ENCODE measurements around the gene FOXD4. TPM values are rescaled to one million over a fixed set of nuclear protein-coding genes. Genes with fewer than 3 reads are reported as not detected.
"Not testable (repeated sequence)": the region's sequence is repeated elsewhere in the genome, so short reads cannot be mapped to it uniquely, and the experiment has no call there.

FOXD4 gene
- total RNA-seq, 4 donors from 2014 or later, result 0.40 to 0.89 (median 0.54) TPM; not detected in 1

DNA sequence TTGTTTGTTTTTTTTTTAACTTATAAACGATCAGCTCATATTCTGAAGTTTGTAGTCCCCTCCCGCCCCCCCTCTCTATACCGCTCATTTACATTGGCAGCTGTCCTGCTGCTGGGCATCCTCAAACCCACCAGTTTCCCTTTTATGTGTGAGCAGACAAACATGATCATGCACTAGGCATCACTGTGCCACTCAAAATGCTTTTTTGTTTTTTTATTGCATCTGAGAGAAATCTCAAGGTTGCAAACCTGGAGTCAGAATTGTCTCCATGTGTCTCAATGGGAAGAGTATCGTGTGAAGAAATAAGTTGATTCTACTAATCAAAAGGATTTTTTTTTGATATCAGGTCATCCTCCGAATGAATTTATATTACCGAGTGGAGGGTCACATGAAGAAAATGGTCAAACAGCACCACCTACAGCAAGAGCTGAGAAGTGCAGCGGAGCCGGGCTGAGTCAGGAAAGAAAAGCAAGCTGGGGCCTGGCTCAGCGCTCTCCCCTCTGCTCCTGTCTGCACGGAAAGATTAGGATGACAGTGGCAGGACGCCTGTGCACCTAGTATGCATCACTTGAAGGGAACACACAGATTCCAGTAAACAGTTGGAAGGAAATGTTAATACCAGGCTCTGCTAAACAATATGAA, 29.7 kb downstream of the FOXD4 start:
- H3K36me3 ChIP-seq; DNase-seq; H3K9me3 ChIP-seq; H3K27me3 ChIP-seq; H3K27ac ChIP-seq; H3K4me1 ChIP-seq; intact Hi-C loops (cut with DNase I); H3K4me3 ChIP-seq (replicated peaks in 1 of 3): not testable (repeated sequence)
- TF ChIP-seq, protein P1, sequence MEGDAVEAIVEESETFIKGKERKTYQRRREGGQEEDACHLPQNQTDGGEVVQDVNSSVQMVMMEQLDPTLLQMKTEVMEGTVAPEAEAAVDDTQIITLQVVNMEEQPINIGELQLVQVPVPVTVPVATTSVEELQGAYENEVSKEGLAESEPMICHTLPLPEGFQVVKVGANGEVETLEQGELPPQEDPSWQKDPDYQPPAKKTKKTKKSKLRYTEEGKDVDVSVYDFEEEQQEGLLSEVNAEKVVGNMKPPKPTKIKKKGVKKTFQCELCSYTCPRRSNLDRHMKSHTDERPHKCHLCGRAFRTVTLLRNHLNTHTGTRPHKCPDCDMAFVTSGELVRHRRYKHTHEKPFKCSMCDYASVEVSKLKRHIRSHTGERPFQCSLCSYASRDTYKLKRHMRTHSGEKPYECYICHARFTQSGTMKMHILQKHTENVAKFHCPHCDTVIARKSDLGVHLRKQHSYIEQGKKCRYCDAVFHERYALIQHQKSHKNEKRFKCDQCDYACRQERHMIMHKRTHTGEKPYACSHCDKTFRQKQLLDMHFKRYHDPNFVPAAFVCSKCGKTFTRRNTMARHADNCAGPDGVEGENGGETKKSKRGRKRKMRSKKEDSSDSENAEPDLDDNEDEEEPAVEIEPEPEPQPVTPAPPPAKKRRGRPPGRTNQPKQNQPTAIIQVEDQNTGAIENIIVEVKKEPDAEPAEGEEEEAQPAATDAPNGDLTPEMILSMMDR (IDR thresholded peaks at IDR 0.05), result peak in 1 of 6 experiments; percentile 20
- WGBS, 2 donors, result 5% methylated on average over 6 of the region's 11 CpGs

DNA sequence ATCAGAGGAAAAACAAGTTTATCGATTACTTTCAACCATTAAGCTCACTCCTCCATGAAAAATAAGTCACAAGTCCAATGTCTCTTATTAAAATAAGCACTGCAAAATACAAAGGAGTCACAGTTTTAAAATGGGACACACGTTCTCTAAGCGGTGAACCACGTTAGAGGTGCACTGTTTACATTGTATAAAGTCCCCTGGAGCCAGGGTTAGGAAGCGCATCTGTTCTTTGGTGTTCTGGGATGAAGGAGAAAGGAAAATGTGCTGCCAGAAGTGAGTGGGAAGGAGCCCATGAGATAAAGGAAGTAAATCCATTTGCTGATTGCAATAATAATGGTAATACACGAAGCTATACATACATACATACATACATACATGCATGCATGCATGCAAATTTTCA, 30.4 kb downstream of the FOXD4 start:
- DNase-seq; H3K4me1 ChIP-seq; H3K27me3 ChIP-seq; H3K36me3 ChIP-seq; intact Hi-C loops (cut with DNase I); H3K27ac ChIP-seq; H3K4me3 ChIP-seq (replicated peaks in 1 of 3); H3K9me3 ChIP-seq: not testable (repeated sequence)
- 52 to 53% methylated on average over 6 of the region's 6 CpGs for WGBS, 2 donors

DNA sequence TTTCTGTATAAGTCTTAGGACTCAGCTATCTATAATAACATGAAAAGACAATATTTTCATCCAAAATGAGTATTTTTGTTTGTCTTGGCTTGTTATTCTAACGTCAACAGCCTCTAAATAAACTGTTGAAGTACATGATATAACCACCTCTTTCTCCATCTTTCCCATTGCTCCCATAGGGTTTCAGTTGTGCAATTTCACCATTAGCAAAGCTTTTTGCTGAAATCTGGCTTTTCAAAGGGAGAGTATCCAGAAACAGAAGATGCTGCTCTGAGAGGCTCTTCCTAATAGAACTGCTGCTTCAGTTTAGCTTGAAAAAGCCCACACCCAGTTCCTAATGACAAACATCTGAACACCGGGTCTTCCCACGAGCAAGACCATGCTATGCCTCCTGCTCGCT, 31.1 kb downstream of the FOXD4 start:
- intact Hi-C loops (cut with DNase I); H3K9me3 ChIP-seq; DNase-seq; H3K4me3 ChIP-seq (replicated peaks in 1 of 3); H3K27me3 ChIP-seq; H3K27ac ChIP-seq; H3K4me1 ChIP-seq; H3K36me3 ChIP-seq: not testable (repeated sequence)
- 0% methylated on average over 1 of the region's 4 CpGs; no CpG with 5 or more reads in 1 of the 2 donors for WGBS, 2 donors

DNA sequence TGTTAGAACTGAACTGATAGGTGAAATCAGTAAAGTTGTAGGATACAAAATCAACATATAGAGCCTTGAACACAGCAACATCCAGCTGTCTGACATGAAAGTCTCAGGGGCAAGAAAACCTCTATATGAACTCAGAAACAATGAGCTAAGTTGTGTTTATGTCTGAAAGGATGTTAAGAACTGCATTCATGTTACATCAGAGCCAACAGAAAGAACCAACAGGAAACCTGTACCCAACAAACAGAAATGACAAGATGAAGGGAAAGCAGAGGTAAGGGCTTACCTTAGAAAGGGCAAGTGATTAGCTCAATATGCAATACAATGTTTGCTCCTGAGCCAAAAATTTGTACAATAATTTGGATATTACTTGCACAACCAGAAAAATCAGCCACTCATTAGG, 31.5 kb downstream of the FOXD4 start:
- H3K27ac ChIP-seq; H3K27me3 ChIP-seq; DNase-seq; intact Hi-C loops (cut with DNase I); H3K4me1 ChIP-seq; H3K4me3 ChIP-seq (replicated peaks in 1 of 3); H3K9me3 ChIP-seq; H3K36me3 ChIP-seq: not testable (repeated sequence)

DNA sequence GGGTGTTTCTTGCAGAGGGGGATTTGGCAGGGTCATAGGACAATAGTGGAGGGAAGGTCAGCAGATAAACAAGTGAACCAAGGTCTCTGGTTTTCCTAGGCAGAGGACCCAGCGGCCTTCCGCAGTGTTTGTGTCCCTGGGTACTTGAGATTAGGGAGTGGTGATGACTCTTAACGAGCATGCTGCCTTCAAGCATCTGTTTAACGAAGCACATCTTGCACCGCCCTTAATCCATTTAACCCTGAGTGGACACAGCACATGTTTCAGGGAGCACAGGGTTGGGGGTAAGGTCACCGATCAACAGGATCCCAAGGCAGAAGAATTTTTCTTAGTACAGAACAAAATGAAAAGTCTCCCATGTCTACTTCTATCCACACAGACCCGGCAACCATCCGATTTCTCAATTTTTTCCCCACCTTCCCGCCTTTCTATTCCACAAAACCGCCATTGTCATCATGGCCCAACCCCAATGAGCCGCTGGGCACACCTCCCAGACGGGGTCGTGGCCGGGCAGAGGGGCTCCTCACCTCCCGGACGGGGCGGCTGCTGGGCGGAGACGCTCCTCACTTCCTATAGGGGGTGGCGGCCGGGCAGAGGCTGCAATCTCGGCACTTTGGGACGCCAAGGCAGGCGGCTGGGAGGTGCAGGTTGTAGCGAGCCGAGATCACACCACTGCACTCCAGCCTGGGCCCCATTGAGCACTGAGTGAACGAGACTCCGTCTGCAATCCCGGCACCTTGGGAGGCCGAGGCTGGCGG, 35.1 kb downstream of the FOXD4 start:
- H3K27ac ChIP-seq; H3K9me3 ChIP-seq; DNase-seq; intact Hi-C loops (cut with DNase I); H3K4me1 ChIP-seq; H3K36me3 ChIP-seq; H3K27me3 ChIP-seq; H3K4me3 ChIP-seq (replicated peaks in 1 of 3): not testable (repeated sequence)
- 75% methylated on average over 11 of the region's 31 CpGs; no CpG with 5 or more reads in 1 of the 2 donors for WGBS, 2 donors

DNA sequence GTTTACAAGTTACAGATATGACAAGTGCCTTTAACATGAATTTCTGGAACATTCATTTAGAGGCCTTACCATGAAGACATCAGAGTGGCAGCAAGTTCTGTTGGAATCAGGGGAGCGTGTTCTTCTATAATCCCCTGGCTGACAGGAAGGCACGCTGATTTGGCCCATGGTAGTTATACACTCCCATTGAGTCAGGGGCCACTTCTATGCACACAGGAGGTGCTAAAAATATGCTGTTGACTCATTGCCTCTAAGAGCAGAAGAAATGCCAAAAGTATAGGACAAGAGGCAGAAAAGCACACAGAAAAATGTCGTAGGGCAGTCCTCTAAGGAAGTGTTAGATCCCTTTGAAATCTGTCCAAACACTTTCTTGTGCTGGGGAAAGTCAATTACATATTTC, 39.9 kb downstream of the FOXD4 start:
- intact Hi-C loops (cut with DNase I); H3K36me3 ChIP-seq; DNase-seq; H3K9me3 ChIP-seq; H3K4me1 ChIP-seq; H3K27me3 ChIP-seq; H3K4me3 ChIP-seq (replicated peaks in 1 of 3); H3K27ac ChIP-seq: not testable (repeated sequence)
- 77% methylated on average over 3 of the region's 3 CpGs; no CpG with 5 or more reads in 1 of the 2 donors for WGBS, 2 donors

DNA sequence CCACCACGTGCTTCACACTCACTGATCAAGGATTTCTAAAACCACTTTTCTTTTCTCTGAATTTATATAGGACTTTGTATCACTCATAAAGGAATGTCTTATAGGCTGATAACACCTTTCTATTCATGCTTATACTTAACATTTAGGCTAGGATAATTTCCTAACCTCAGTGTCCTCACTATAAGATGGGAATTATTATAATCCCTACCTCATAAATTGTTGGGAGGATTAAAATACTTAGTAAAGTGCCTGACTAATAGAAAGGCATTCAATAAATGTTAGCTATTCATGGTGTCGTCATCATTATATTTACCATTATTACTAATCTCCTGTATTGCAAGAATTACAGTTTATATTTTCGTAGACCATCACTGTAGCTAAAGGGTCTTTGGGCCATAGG, 41.8 kb downstream of the FOXD4 start:
- DNase-seq; H3K27ac ChIP-seq; H3K27me3 ChIP-seq; H3K36me3 ChIP-seq; H3K9me3 ChIP-seq; H3K4me1 ChIP-seq; intact Hi-C loops (cut with DNase I); H3K4me3 ChIP-seq (replicated peaks in 1 of 3): not testable (repeated sequence)
- 93 to 95% methylated on average over 2 to 3 of the region's 3 CpGs for WGBS, 2 donors

DNA sequence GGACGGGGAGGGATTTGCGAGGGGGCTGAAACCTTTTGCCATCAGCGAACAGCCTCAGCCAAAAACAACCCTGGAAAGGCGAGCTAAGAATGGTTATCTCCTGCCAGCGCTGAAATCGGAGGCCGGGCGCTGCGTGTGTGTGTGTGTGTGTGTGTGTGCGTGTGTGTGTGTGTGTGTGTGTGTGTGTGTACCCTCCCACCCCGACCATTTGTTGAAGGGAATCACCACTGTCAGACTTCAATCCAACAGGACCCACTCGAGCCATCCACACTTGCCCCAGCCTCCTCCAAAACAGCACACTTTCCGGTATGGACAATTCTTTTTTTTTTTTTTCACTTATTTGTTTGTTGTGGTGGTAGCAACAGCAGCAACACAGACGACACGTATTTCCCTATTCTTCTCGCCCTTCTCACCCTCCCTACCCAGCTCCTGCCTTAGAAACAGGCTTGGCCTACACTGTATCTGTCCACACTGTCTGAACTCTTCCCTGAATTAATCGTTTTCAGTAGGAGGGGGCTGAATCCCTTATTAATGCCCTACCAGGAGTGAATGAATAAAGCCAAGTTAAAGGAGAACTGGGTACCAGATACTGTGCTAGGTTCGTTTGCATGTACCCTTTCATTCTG, 44.2 kb downstream of the FOXD4 start:
- intact Hi-C loops (cut with DNase I); H3K27me3 ChIP-seq; H3K4me1 ChIP-seq; H3K27ac ChIP-seq; DNase-seq; H3K9me3 ChIP-seq; H3K36me3 ChIP-seq: not testable (repeated sequence)
- 35 to 39% methylated on average over 12 to 18 of the region's 18 CpGs for WGBS, 2 donors
- peak overlapping the region in 1 of 3 donors; percentile 34 for H3K4me3 ChIP-seq (replicated peaks in 1 of 3)

DNA sequence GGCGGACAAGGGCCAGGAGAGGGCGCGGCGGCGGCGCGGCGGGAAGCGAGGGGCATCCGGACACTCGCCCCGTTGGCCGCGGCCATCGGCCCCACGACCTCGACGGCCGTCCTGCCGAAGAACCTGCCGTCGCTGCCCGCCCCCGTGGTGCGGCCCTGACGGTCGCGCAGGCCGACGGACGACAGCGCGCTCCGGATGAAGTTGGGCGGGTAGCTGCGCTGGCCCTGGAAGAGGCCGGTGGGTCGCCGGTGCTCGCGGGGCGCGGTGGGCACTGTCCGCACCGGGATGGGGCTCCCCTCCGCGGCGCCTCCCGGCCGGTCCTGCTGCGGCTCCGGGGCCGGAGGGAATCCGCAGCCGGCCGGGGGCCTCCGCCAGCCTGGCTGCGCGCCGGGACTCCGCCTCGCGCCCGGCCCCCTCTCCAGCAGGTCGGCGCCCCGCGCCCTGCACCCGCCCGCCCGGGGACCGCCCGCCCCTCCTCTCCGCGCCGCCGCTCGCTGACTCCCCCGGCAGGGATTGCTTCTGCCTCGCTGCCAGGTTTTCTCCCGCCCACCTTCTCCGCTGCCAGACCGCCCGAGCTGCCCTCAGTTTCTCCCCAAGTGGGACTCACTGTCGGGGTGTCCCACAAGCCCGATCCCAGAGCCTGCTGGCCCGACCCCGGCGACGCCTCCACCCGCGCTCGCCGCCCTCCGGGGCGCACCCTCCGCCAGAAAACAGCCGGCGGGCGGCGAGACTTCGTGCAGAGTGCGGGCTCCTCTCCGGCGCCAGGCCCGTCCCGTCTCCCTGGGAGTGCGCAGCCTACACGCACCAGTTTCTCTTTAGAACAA, 44.9 kb downstream of the FOXD4 start:
- H3K9me3 ChIP-seq; H3K27me3 ChIP-seq; H3K27ac ChIP-seq; H3K4me1 ChIP-seq; intact Hi-C loops (cut with DNase I); H3K36me3 ChIP-seq: not testable (repeated sequence)
- peak; percentile 5 to 15 for DNase-seq
- H3K4me3 ChIP-seq (replicated peaks in 1 of 3), result peak overlapping the region in 1 of 3 donors; percentile 34
- WGBS, 2 donors, result 0% methylated on average over 1 to 4 of the region's 109 CpGs
